OCI-LY1 (cell line): ENCODE measurements around the gene HCRTR2.
"Not testable (repeated sequence)": the region's sequence is repeated elsewhere in the genome, so short reads cannot be mapped to it uniquely, and the experiment has no call there.

Source experiments
- H2AFZ ChIP-seq: fragments of 200-600 bp; sonication (generic), shearing (Covaris generic); 2 replicates; pipeline ENCODE4 v1.6.0; 2014; ENCODE audit warnings: antibody characterized with exemption, mild to moderate bottlenecking, low read length
- H3F3A ChIP-seq: fragments of 200-600 bp; sonication (generic), shearing (Covaris generic); 2 replicates; pipeline ENCODE4 v1.6.0; 2014; ENCODE audit warnings: mild to moderate bottlenecking, antibody characterized with exemption, low read length, moderate library complexity; ENCODE audit not compliant: insufficient read depth
- H3K27ac ChIP-seq: fragments of 200-600 bp; sonication (generic); 2 replicates; pipeline ENCODE4 v1.5.1; 2014; ENCODE audit warnings: low read length, mixed run types, mild to moderate bottlenecking, low read depth; ENCODE audit not compliant: poor library complexity, severe bottlenecking
- H3K27me3 ChIP-seq: fragments of 200-600 bp; sonication (generic); 2 replicates; pipeline ENCODE4 v1.6.0; 2014; ENCODE audit warnings: antibody characterized with exemption, mild to moderate bottlenecking, low read length, moderate library complexity; ENCODE audit not compliant: insufficient read depth
- H3K36me3 ChIP-seq: fragments of 200-600 bp; sonication (generic); 2 replicates; pipeline ENCODE4 v1.6.1; 2014; ENCODE audit warnings: mild to moderate bottlenecking, antibody characterized with exemption, low read length, moderate library complexity, mixed read lengths; ENCODE audit not compliant: insufficient read depth
- H3K4me1 ChIP-seq: fragments of 200-600 bp; sonication (generic); 2 replicates; pipeline ENCODE4 v1.5.1; 2014; ENCODE audit warnings: mild to moderate bottlenecking, low read length, moderate library complexity; ENCODE audit not compliant: insufficient read depth, severe bottlenecking
- H3K4me2 ChIP-seq: fragments of 200-600 bp; sonication (generic), shearing (Covaris generic); 2 replicates; pipeline ENCODE4 v1.6.1; 2014; ENCODE audit warnings: low read length
- H3K4me3 ChIP-seq: fragments of 200-600 bp; sonication (generic); 2 replicates; pipeline ENCODE4 v1.5.1; 2014; ENCODE audit warnings: low read length, low read depth, mild to moderate bottlenecking, mixed read lengths; ENCODE audit not compliant: poor library complexity, severe bottlenecking
- H3K79me2 ChIP-seq: fragments of 200-600 bp; shearing (Covaris generic); 2 replicates; pipeline ENCODE4 v1.6.1; 2016; ENCODE audit warnings: mixed run types, low read length, mixed read lengths; ENCODE audit not compliant: insufficient read depth
- H3K9ac ChIP-seq: fragments of 200-600 bp; sonication (generic), shearing (Covaris generic); 2 replicates; pipeline ENCODE4 v1.6.1; 2014; ENCODE audit warnings: mild to moderate bottlenecking, low read length, mixed read lengths
- H3K9me2 ChIP-seq: fragments of 200-600 bp; sonication (generic), shearing (Covaris generic); 2 replicates; pipeline ENCODE4 v1.6.1; 2014; ENCODE audit warnings: low read depth, mild to moderate bottlenecking, low read length, mixed read lengths
- H3K9me3 ChIP-seq: fragments of 200-600 bp; shearing (Covaris generic); 2 replicates; pipeline ENCODE4 v1.6.1; 2014; ENCODE audit warnings: low read length, mixed read lengths
- H4K20me1 ChIP-seq: fragments of 200-600 bp; sonication (generic), shearing (Covaris generic); 2 replicates; pipeline ENCODE4 v1.6.0; 2016; ENCODE audit warnings: mild to moderate bottlenecking, low read length; ENCODE audit not compliant: insufficient read depth
- EZH2 ChIP-seq: fragments of 200-600 bp; sonication (generic), shearing (Covaris generic); IDR thresholded peaks from 2 replicates; pipeline ENCODE4 v1.8.0; 2017; ENCODE audit warnings: borderline replicate concordance, mixed run types, mild to moderate bottlenecking, antibody characterized with exemption, low read length, moderate library complexity, mixed read lengths
- TF ChIP-seq, protein P1 (sequence below): fragments of 200-600 bp; sonication (generic), shearing (Covaris generic); IDR thresholded peaks from 2 replicates; pipeline ENCODE4 v1.5.1; 2017; ENCODE audit warnings: mild to moderate bottlenecking, antibody characterized with exemption, low read length, moderate library complexity, mixed read lengths

The HCRTR2 gene

DNA sequence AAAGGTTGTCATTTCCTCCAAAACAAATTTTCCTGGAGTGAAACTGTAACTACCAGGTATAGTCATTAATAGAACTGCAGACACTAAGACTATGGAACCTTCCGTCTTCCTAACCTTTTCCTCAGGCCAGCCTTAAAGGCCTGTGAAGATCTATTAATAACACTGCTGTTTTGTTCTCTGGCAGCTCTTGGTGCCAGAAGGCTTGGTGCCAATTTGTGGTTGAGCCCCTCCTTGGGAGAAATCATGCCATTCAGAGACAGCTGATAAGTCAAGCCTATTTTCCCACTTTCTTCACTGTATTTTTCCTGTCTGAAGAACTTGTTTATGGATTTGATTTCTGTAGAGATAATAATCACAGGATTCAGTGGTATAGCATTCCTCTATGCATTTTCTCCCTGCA lies 64.8 kb downstream of the HCRTR2 start:
- H3K9me3 ChIP-seq = no peaks in the 10 kb centered on the region
- no peaks in the 10 kb centered on the region for H3K9me2 ChIP-seq
- no peaks in the 10 kb centered on the region for H3K36me3 ChIP-seq
- H3K9ac ChIP-seq = no peak overlapping the region
- H2AFZ ChIP-seq = no peak overlapping the region
- H3K4me2 ChIP-seq = no peak overlapping the region
- no peak overlapping the region for H3K4me3 ChIP-seq
- TF ChIP-seq EZH2 = no peak
- TF ChIP-seq, protein P1, sequence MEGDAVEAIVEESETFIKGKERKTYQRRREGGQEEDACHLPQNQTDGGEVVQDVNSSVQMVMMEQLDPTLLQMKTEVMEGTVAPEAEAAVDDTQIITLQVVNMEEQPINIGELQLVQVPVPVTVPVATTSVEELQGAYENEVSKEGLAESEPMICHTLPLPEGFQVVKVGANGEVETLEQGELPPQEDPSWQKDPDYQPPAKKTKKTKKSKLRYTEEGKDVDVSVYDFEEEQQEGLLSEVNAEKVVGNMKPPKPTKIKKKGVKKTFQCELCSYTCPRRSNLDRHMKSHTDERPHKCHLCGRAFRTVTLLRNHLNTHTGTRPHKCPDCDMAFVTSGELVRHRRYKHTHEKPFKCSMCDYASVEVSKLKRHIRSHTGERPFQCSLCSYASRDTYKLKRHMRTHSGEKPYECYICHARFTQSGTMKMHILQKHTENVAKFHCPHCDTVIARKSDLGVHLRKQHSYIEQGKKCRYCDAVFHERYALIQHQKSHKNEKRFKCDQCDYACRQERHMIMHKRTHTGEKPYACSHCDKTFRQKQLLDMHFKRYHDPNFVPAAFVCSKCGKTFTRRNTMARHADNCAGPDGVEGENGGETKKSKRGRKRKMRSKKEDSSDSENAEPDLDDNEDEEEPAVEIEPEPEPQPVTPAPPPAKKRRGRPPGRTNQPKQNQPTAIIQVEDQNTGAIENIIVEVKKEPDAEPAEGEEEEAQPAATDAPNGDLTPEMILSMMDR = no peak
- H3F3A ChIP-seq = no peaks in the 10 kb centered on the region
- H3K27me3 ChIP-seq = no peaks in the 10 kb centered on the region
- H3K4me1 ChIP-seq = no peaks in the 10 kb centered on the region
- no peaks in the 10 kb centered on the region for H4K20me1 ChIP-seq
- H3K27ac ChIP-seq = no peak overlapping the region
- H3K79me2 ChIP-seq = no peaks in the 10 kb centered on the region

DNA sequence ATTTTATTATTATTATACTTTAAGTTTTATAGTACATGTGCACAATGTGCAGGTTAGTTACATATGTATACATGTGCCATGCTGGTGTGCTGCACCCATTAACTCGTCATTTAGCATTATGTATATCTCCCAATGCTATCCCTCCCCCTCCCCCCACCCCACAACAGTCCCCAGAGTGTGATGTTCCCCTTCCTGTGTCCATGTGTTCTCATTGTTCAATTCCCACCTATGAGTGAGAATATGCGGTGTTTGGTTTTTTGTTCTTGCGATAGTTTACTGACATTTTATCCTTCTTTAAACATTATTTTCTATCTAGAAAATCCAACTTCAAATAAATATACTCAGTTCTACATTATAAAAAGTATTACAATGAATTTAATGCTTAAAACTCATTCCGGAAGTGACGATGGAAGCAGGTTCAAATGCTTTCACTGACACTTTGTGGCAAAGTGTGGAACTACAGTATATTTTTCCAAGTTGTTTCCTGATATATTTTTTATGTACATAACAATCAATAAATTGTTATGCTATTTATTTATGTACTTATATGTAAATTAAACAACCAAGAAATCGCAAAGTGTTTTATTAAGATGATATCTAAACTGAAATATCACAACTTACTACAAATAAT lies 66.8 kb downstream of the HCRTR2 start:
- TF ChIP-seq, protein P1 = peak; percentile 46

DNA sequence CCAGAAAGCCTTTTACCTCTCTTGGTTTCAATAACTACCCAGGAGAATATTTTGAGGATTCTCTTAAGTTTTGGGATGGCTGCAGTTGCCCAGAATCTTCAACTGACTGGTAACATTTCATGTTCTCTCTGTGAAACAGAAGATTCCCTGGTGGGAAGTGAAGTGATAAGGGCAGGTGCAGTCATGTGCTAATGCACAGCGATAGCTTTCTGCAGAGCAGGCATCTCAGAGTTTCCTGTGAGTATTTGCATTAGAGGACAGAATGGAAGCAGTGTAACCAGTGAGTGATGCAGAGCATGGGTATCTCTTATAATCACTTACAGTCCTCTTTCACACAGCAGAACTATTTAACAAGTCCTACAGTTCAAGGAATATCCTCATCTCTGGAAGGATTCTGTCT lies 76.1 kb downstream of the HCRTR2 start:
- Histone ChIP-seq H3K4me2 (no peak overlapping the region), H3K79me2 (no peaks in the 10 kb centered on the region)
- no peak for TF ChIP-seq EZH2
- TF ChIP-seq, protein P1 = no peak

More for the DNA sequence above, 66.8 kb downstream of the HCRTR2 start:
- H3K4me1 ChIP-seq, H3K27me3 ChIP-seq, H2AFZ ChIP-seq, H3K79me2 ChIP-seq, H3K9me3 ChIP-seq, H4K20me1 ChIP-seq, H3K9ac ChIP-seq, H3K36me3 ChIP-seq, H3K4me2 ChIP-seq, H3K4me3 ChIP-seq, H3F3A ChIP-seq, H3K27ac ChIP-seq, H3K9me2 ChIP-seq: not testable (repeated sequence)

More for the DNA sequence above, 76.1 kb downstream of the HCRTR2 start:
- H3K9me3 ChIP-seq = no peaks in the 10 kb centered on the region
- no peak overlapping the region for H3K4me3 ChIP-seq
- H2AFZ ChIP-seq = no peak overlapping the region
- no peak overlapping the region for H3K27ac ChIP-seq
- H3F3A ChIP-seq = no peaks in the 10 kb centered on the region
- no peaks in the 10 kb centered on the region for H3K27me3 ChIP-seq
- no peaks in the 10 kb centered on the region for H3K9me2 ChIP-seq
- no peaks in the 10 kb centered on the region for H3K36me3 ChIP-seq
- no peak overlapping the region for H3K9ac ChIP-seq
- H4K20me1 ChIP-seq = no peaks in the 10 kb centered on the region
- no peaks in the 10 kb centered on the region for H3K4me1 ChIP-seq
